ENCODE measurements around the gene SLC25A38.
"Not testable (repeated sequence)": the region's sequence is repeated elsewhere in the genome, so short reads cannot be mapped to it uniquely, and the experiment has no call there.

The SLC25A38 gene

DNA sequence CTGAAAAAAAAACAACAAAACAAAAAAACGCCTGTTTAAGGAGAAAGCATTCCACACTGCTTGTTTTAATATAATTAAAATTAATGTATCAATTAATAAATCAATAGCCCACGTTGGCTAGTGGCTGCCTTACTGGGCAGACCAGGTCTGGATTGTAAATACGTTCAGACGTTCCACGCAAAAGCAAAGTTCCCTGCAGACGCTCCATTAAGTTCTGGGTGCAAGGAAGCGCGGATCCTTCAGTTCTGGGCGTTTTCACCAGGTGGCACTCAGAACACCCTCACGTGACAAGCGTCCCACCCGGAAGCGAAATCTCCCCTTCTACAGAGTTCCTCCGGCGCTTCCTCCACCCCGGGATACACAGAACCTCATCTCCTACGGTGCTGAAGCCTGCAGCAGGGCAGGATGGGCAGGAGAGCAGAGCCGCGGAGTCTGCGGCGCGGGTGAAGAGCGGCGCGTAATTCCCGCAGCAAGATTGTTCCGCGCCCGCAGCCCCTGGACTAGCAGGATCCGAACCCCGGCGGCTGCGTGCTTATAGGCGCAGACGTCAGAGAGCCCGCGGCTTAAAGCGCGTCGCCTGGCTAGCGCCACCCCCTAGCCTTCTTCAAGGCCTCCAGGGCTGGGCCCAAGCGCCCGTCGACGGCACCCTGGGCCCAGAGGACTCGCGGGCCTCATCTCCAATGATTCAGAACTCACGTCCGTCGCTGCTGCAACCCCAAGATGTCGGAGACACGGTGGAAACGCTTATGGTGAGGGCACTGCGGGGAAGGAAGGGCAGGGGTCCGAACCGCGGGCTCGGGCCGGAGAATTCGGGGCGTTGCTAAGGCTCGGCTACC, at the start of gene SLC25A38:
TSS of gene SLC25A38 (plus strand) at position 326 of the 836 bp plus-strand sequence. CDS start at position 681, 355 bp downstream.
- DNase-seq (ENCODE audit: low read depth, low spot score): peak; percentile 57

DNA sequence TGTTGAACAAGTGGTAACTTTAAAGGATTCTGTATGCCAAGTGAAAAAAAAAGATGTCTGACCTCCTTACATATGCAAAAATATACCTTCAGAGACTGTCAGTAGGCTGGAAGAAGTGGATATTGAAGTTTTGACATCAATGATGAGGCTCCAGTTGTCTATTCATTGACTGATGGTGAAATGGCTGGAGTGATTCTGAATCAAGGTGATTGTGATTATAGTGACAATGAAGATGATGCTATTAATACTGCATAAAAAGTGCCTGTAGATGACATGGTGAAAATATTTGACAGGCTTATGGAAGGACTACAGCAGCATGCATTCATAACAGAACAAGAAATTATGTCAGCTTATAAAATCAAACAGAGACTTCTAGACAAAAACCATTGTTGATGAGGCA, 49.6 kb upstream of the SLC25A38 start:
- no peak for DNase-seq (ENCODE audit: low read depth, low spot score)

DNA sequence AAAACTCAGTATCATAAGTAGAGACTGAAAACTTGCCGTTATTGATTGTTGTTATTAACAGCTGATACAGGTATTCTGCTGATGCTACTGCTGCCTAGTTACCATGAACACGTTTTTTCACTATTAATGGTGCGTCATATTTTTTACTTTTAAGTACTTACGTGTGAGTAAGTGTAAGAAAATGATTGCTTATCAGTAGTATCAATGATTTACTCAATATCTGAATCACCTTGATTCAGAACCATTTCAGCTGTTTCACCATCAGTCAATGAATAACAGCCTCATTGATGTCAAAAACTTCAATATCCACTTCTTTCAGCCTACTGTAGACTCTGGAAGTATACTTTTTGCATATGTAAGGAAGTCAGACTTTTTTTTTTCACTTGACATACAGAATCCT, 49.0 kb upstream of the SLC25A38 start:
- DNase-seq (ENCODE audit: low read depth, low spot score): no peak

GRCh38 chr3:39338201-39338600, 45.0 kb upstream of the SLC25A38 start:
- DNase-seq (ENCODE audit: low read depth, low spot score): no peak

DNA sequence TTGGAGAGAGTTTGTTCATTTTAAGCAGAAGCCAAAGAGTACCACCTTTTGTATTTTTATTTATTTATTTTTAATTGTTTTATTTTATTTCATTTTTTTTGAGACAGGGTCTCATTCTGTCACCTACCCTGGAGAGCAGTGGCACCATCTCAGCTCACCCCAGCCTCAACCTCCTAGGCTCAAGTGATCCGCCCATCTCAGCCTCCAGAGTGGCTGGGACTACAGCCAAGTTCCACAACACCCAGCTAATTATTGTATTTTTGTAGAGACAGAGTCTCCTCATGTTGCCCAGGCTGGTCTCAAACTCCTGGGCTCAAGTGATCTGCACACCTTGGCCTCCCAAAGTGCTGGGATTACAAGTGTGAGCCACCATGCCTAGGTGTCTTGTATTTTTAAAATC, 44.1 kb upstream of the SLC25A38 start:
- DNase-seq (ENCODE audit: low read depth, low spot score): no peak

GRCh38 chr3:39343076-39343717, 40.0 kb upstream of the SLC25A38 start:
- DNase-seq (ENCODE audit: low read depth, low spot score): no peak

DNA sequence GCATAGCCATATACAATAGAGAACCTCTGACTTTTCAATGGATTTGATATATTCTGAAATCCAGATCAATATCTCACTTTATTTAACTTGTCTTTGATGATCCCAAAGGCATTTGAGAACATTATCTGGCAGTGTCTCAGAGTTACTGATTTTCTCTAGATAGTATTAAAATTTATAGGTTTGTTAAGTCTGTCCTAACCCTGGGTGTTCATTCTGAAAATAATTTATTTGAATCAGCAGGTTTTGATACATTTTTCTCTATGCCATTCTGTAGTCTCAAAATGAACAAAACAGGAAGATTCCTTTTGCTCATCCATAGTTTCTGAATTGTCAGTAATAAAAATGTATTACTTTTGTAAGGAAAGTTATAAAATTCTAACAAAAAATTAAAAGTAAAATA, 39.4 kb upstream of the SLC25A38 start:
- no peak for DNase-seq (ENCODE audit: low read depth, low spot score)

DNA sequence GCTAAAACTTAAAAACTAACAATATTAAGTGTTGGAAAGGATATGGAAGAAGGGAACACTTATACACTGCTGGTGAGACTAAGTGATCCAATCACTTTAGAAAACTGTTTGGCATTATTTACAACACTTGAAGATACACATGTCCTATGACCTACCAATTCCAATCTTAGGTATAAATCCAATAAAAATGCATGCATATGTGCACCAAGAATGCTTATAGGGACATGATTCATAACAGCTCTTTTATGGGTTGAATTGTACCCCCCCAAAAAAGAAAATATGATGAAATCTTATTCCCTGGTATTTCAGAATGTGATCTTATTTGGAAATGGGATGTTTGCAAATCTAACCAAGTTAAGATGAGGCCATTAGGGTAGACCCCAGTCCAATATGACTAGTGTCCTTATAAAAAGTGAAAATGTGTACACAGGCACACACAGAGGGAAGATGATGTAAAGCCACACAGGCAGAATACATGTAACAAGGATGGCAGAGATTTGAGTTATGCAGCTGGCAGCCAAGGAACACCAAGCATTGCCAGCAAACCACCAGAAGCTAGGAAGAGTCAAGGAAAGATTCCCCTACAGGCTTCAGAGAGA, 38.3 kb upstream of the SLC25A38 start:
- DNase-seq (ENCODE audit: low read depth, low spot score): no peak

DNA sequence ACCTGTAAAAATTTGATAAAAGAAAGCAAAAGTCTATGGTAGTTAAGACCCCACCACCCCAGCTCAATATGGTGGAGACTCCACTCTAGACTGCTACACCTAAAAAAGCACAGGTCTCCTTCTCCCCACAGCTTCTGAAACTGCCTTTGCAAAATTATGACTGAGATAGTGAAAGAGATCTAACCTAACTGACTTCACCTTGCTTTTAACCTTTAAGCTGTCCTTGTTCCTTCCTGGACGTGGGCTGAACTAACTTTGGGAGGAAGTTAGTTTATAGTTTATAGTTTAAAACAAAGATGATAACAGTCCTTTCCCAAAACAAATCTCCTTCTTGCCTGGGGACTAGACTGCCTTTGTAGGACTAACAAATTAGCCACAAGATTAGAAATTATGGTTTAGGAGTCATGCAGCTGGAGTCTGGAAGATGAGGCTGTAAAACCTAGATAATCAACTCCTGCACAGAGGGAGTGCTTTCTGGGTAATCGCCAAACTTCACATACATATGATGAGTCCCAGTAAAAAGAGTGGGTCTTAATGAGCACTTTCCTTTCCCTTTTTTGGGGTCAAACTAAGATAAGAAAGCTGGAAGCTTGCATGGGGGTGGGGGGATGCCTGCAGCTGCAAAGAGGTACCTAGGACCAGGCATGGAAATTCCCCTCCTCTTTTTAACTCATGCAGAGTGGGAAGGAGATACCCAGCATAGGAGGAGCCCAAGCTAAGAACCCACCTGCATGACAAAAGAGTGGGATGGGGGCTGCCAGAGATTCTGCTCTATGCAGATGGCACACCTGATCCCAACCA, 36.2 kb upstream of the SLC25A38 start:
- no peak for DNase-seq (ENCODE audit: low read depth, low spot score)

DNA sequence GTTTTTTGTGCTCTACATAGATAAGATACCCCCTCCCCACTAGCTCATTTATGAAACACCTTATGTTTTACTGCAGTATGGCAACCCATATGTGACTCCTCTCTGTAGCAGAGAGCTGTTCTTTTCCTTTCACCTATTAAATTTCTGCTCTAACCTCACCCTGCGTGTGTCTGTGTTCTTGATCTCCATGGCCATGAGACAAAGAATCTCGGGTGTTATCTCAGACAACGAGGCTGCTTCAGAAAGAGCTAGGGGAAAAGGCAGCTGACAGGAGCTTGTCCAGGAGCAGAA, 35.6 kb upstream of the SLC25A38 start:
- DNase-seq (ENCODE audit: low read depth, low spot score): no peak

- no peak for DNase-seq (ENCODE audit: low read depth, low spot score)
Measured at GRCh38 chr3:39349080-39349479, 34.1 kb upstream of the SLC25A38 start.

- no peak for DNase-seq (ENCODE audit: low read depth, low spot score)
Measured at GRCh38 chr3:39350714-39351113, 32.5 kb upstream of the SLC25A38 start.

- not testable (repeated sequence) for DNase-seq (ENCODE audit: low read depth, low spot score)
Measured at GRCh38 chr3:39351134-39351533, 32.0 kb upstream of the SLC25A38 start.

DNA sequence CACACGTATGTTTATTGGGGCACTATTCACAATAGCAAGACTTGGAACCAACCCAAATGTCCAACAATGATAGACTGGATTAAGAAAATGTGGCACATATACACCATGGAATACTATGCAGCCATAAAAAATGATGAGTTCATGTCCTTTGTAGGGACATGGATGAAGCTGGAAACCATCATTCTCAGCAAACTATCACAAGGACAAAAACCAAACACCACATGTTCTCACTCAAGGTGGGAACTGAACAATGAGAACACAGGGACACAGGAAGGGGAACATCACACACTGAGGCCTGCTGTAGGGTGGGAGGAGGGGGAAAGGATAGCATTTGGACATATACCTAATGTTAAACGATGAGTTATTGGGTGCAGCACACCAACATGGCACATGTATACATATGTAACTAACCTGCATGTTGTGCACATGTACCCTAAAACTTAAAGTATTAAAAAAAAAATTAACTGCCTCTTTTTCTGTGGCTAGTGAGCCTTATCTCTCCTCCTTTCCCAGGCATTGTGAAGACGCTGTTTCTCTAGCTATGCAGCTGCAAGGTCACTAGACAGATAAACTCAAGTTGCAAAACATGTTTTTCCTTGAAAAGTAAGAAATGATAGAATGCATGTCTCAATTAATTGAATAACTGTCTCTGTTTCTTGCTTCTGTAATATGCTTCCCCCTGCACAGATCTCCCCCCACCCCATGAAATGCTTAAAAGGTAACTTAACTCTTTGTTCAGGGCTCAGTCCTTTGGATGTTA, 29.8 kb upstream of the SLC25A38 start:
- not testable (repeated sequence) for DNase-seq (ENCODE audit: low read depth, low spot score)

GRCh38 chr3:39358333-39358732, 24.8 kb upstream of the SLC25A38 start:
- no peak for DNase-seq (ENCODE audit: low read depth, low spot score)

DNA sequence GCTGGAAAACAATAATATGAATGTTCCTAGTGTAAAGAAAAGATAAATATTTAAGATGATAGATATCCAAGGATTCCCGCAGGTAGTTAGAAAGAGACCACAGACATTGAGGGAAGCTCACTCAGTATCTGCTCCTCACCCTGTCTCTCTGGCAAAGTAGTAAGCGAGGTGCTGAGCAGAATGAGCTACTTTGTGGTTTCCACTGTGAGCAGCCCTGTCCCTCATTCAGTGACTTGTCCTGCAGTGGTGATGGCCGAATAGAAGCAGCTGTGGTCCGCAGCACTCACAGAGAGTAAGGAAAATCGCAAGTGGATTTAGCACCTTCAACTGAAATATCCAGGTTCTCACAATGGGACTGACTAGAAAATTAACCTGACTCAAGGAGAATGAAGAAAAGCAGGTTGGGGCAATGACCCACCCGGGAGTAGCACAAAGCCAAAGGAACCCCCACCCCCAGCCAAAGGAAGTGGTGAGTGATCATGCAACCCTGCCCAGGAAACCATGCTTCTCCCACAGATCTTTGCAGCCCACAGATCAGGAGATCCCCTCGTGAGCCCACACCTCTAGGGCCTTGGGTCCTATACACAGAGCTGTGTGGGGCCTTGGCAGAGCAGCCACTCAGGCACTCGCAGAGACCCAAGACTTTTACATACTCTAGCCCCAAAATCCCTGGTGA, 21.8 kb upstream of the SLC25A38 start:
- DNase-seq (ENCODE audit: low read depth, low spot score): no peak

GRCh38 chr3:39362192-39362591, 21.0 kb upstream of the SLC25A38 start:
- DNase-seq (ENCODE audit: low read depth, low spot score): no peak

DNA sequence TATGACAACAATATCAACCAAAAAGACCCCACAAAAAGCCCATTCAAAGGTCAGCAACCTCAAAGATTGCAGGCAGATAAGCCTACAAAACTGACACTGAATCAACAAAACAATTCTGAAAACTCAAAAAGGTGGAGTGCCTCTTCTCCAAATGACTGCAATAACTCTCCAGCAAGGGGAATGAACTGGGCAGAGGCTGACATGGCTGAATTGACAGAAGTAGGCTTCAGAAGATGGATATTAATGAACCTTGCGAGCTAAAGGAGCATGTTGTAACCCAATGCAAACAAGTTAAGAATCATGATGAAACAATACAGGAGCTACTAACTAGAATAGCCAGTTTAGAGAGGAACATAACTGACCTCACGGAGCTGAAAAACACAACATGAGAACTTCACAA, 20.4 kb upstream of the SLC25A38 start:
- DNase-seq (ENCODE audit: low read depth, low spot score): no peak

GRCh38 chr3:39370450-39370849, 12.7 kb upstream of the SLC25A38 start:
- DNase-seq (ENCODE audit: low read depth, low spot score): not testable (repeated sequence)

DNA sequence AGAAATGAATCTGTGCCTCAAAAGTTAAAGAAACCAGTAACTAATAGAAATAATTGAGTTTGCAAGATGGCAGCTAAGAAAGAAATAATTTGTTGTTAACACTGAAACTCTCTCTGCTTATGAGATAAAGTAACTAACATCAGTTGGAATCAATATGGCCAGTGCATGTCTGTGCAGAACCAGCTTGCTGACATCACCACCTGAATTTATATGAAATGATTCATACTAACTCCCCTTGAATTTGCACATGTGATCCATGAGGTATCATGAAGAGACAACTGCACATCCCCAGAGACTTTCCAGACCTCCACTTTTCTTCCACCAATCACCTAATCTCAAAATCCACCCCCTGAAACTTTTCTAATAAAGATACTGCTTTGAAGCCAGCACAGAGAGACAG, 10.3 kb upstream of the SLC25A38 start:
- DNase-seq (ENCODE audit: low read depth, low spot score): no peak

All from activated naive CD8-positive, alpha-beta T cell treated with anti-CD3 and anti-CD28 coated beads, Interleukin-2, amount 50 U/mL, for 16 hours (primary cell).